SIG-M5 treated with dmso at 0.1 percent for 504 hours (cell line): ENCODE results near the gene KIF1B.
"Not testable (repeated sequence)": the region's sequence is repeated elsewhere in the genome, so short reads cannot be mapped to it uniquely, and the experiment has no call there.

Experiments used
- DNase-seq: peaks from one replicate; lab custom pipeline; 2025; ENCODE audit not compliant: unreplicated experiment; lab: John Stamatoyannopoulos, UW

KIF1B gene

GRCh38 chr1:10384219-10384618, 173.8 kb downstream of the KIF1B start:
- no peak for DNase-seq

GRCh38 chr1:10386761-10387676, 176.6 kb downstream of the KIF1B start:
- DNase-seq: no peak

DNA sequence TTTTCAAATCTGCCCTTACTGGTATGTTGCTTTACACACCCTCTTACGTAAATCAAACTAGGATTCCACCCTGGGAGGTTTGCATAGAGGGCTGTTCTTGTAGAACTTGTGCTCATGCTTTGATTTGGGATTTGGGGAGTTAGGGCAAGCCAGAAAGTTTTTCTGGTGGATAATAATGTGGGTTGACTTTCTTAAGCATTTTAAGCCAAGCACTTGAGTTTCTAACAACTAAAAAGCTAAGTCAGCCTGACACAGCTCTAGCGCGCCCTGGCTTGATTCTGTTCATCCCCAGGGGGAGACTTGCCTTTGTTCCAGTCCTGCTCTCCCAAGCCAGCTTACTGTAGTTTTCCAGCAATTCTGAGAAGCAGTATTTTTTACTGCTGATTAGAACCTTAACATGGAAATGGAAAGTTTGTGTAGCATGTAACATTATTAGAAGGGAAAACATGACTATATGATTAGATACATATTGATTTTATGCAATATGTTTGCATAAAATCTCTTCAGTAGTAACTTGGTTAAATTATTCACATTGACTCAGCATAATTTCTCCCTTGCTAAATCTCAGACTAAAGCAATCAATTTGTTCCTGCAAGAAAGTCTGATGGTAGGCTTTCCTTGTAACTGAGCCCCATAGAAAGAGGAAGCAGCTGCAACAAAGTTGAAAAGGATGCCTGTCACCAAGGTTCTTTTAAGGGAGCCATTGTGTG, 177.5 kb downstream of the KIF1B start:
- DNase-seq: peak; percentile 95

- DNase-seq: no peak
Measured at GRCh38 chr1:10388387-10388715, 178.0 kb downstream of the KIF1B start.

- peak; percentile 30 for DNase-seq
Measured at GRCh38 chr1:10389271-10389973, 179.1 kb downstream of the KIF1B start.

DNA sequence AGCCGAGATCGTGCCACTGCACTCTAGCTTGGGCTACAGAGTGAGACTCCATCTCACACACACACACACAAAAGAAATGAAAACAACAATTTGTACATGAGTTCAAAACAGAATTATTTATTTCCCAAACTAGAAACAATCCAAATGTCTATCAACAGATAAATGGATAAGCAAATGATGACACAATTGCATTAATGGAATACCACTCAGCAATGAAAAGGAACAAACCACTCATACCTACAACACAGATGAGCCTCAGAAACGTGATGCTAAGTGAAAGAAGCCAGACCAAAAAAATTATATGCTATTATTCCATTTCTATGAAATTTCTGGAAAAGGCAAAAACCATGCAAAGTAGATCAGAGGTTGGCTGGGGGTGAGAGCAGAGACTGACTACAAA, 186.5 kb downstream of the KIF1B start:
- DNase-seq: no peak

DNA sequence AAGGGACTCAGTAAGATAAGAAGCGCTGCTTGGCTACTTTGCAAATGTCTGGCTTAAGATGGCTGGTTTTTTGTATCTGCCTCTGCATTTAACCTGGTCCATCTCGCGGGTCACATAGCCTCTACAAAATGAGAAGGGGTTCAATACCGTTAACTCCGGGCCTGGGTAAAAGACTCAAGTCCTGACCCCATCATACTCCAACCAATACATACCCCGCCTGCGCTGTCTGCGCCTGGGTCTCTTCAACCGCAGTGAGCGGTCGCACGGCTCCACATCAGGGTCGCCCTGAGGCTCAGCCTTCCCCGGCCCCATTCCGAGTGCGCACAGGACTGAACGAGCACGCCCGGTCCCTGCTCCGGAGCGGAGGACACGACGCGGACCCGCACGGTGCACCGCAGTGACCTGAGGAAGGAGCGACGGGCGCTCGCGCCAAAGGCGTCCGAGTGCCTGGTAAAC, 187.9 kb downstream of the KIF1B start:
- no peak for DNase-seq

- peak; percentile 96 for DNase-seq
Measured at GRCh38 chr1:10398734-10399443, 188.5 kb downstream of the KIF1B start, which contains the start of gene PGD. Gene PGD, plus strand, starts transcription at chr1:10399064. Its CDS starts 54 bp downstream, at chr1:10399118.

DNA sequence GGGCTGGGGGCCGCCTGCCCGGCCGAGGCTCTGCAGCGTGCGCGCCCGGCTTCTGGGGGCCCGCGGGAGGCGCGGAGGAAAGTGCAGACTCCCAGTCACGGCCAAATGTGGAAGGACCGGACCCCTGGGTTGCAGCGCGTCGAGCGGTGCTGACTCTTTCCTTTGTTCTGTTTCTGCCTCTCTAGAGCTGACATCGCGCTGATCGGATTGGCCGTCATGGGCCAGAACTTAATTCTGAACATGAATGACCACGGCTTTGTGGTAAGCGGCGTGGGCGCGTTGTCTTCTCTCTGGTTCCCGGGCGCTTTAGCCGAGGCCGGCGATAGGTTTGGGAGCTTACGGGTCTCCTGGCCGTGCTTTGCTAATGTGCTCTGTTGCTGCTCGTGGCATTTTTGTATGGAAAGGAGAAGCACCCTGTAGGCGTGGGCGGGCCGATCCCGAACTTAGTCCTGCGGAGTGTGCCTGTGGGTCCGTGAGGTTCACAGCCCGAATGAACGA, 189.1 kb downstream of the KIF1B start:
- peak; percentile 43 for DNase-seq

GRCh38 chr1:10400013-10400412, 189.6 kb downstream of the KIF1B start:
- DNase-seq: no peak

- no peak for DNase-seq
Measured at GRCh38 chr1:10401281-10401680, 190.9 kb downstream of the KIF1B start.

DNA sequence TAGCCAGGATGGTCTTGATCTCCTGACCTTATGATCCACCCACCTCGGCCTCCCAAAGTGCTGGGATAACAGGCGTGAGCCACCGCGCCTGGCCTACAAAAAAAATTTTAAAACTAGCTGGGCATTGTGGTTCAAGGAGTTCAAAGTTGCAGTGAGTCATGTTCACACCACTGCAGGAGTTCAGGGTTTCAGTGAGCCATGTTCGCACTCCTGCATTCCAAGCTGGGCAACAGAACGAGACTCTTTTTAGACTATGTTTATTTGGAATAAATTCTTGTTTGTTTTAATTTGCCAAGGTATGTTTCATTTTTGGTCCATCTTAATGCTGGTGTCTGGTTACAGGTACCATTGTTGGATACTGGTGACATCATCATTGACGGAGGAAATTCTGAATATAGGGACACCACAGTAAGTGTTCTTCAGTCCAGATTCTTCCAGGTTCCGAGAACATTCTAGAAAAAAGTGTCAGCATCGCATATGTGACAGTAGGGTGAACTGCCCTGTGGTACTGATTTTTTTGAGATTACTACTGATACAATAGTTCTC, 192.4 kb downstream of the KIF1B start:
- no peak for DNase-seq

DNA sequence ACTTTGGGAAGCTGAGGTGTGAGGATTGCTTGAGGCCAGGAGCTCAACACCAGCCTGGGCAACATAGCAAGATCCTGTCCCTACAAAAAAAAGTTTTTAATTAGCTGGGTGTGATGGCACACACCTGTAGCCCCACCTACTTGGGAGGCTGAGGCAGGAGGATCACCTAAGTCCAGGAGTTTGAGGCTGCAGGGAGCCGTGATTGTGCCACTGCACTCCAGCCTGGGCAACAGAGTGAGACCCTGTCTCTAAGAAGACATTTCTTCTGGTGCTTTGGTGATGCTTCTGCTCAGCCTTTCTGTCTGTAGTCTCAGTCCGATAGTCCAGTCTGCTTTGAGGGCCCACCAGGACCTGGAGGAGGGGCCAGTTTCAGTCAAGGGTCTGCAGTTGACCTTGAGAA, 196.8 kb downstream of the KIF1B start:
- no peak for DNase-seq

DNA sequence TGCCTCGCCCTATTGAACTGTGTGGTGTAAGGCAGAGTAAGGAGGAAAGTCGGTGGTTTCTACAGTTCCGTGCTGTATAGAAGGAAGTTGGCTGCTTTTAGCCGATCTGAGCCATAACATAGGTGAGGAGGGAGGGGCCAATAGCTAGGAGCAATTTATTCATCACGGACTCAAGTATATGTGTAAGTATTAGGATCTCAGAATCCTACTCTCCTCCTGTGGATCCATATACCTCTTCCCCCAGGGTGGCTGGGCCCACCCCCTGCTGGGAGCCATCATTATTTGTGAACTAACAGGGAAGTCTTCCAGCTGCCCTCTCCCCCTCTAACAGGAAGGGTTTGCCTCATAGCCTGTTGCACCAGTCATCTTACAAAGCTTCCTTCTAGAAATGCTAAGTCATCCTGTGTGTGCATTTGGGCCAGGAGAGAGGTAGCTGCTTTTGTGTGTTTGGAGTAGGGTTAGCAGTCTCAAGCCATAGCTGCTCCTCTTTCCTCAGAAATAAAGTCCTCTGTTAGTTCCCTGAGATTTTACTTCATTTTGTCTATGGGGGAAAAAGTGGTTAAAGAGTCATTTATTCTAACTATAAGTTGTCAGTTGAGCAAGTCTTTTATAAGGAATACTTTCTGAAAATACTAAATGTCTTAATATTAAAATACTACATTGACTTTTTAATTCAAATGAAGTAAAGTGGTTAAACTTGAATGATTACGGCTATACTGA, 205.0 kb downstream of the KIF1B start:
- peak; percentile 97 for DNase-seq

- DNase-seq: not testable (repeated sequence)
Measured at GRCh38 chr1:10415967-10416366, 205.6 kb downstream of the KIF1B start.

GRCh38 chr1:10418741-10419140, 208.4 kb downstream of the KIF1B start:
- DNase-seq: not testable (repeated sequence)

DNA sequence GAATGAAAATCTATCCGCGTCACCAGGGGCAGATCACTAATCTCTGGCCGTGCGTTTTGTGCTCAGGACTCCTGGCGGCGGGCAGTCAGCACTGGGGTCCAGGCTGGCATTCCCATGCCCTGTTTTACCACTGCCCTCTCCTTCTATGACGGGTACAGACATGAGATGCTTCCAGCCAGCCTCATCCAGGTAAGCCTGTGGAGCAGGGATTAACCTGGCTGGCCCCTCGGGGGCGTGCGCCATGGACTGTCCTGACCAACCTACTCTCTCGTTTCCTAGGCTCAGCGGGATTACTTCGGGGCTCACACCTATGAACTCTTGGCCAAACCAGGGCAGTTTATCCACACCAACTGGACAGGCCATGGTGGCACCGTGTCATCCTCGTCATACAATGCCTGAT, 209.0 kb downstream of the KIF1B start:
- DNase-seq: no peak

DNA sequence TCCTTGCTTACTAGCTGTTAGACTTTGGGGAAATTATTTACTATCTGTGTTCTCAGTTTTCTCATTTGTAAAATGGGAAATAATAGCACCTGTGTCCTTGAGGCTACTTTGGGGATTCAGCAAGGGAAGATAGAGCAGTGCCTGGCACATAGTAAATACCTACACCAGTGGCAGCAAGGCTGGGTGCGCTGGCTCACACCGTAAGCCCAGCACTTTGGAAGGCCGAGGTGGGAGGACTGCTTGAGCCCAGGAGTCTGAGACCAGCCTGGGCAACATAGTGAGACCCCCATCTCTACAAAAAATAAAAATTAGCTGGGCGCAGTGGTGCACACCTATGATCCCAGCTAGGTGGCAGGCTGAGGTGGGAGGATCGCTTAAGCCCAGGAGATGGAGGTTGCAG, 211.3 kb downstream of the KIF1B start:
- no peak for DNase-seq

DNA sequence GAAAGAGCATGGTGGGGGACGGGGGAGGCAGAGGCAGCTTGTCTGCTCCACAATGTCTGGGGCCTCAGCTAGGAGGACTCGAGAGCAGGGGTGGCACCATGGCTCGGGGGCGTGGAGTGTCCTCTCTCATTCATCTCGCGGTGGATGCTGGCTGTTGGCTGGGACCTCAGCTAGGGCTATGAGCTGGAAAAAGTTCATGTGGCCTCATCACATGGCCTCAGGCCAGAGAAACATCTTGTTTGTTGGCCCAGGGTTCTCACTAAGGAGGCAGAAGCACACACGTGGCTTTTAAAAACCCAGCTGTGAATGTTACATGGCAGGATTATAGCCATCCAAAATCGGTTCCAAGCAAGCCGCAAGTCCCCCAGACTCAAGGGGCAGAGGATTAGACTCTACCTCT, 213.7 kb downstream of the KIF1B start:
- DNase-seq: no peak

- DNase-seq: no peak
Measured at GRCh38 chr1:10424651-10425050, 214.3 kb downstream of the KIF1B start.
